ENCODE results near the gene TNFRSF9. TPM values are rescaled to one million over a fixed set of nuclear protein-coding genes. Genes with fewer than 3 reads are reported as not detected.
A peak's percentile ranks its signal among the peaks of the same experiment; 100 is the strongest.

The TNFRSF9 gene
- total and polyA plus RNA-seq, 2 donors (not counting 3 experiments of a cell fraction or from before 2014, with no cell fraction given), result 0.15 to 0.22 TPM

DNA sequence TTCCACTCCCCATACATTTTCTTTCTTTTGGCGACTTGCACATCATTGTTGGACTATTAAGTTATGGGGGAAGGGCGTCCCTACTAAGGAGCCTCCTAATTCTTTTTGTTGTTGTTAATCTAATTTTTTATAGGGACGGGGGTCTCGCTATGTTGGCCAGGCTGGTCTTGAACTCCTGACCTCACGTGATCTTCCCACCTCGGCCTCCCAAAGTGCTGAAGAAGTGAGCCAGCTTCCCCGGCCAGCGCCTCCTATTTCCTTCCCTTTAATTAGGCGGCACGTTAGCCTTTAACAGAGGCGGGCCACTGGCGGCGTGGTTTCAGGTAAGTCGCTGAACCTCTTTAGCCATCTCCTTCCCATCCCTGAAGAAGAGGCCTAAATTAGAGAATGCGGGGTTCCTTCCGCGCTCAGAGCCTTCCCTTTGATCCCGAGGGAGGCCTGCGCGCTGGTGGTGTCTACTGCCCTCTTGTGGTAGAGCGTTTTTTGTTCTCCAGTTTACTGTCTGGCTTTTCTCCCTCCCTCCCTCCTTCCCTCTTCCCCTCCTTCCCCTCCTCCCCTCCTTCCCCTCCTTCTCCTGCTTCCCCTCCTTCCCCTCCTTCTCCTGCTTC is 38.1 kb downstream of the TNFRSF9 start:
- dilution Hi-C loops (cut with MboI; ENCODE audit: extremely low pct_ligation_motif_present, low sequenced_read_pairs) (no loop called here), intact Hi-C loops (cut with micrococcal nuclease) (loop anchor here (1.0 to 2.0 kb wide), 5 partner anchors 47 to 235 kb away; no protein-coding TSS in a partner anchor)
- no peak overlapping the region for H3K27ac ChIP-seq (ENCODE audit: insufficient read depth, low read depth, low read length)
- peak; percentile 58 for DNase-seq (ENCODE audit: low read depth, low spot score)
- no peaks in the 10 kb centered on the region for H3K36me3 ChIP-seq (ENCODE audit: control insufficient read depth in 2 of 2, extremely low read depth in 1 of 2, insufficient read depth in 2 of 2, low read length in 2 of 2)
- H4K20me1 ChIP-seq (replicated peaks; ENCODE audit: control insufficient read depth, extremely low read depth, insufficient read depth, low read length), result no peaks in the 10 kb centered on the region
- peak overlapping the region; percentile 96 for H2AFZ ChIP-seq (ENCODE audit: low read depth, low read length)
- H3K27me3 ChIP-seq (ENCODE audit: control insufficient read depth in 2 of 2, insufficient read depth in 2 of 2, low read length in 2 of 2), result peaks cover 0 to 3% of the 10 kb centered on the region in 2 experiments
- H3K4me1 ChIP-seq (ENCODE audit: control insufficient read depth, extremely low read depth, insufficient read depth, low read length), result no peaks in the 10 kb centered on the region
- H3K9ac ChIP-seq (replicated peaks; ENCODE audit: extremely low read depth, insufficient read depth, low read length), result no peak overlapping the region
- no peaks in the 10 kb centered on the region for H3K9me3 ChIP-seq (replicated peaks; ENCODE audit: control insufficient read depth, insufficient read depth, low read length)
- ChIA-PET CTCF (interaction anchor here (0.6 to 7.5 kb wide), 7 partner anchors 10 to 236 kb away, joined by 4 to 100 read pairs (median 6); no protein-coding TSS in a partner anchor), POLR2A (no interaction called here)
- H3K79me2 ChIP-seq (ENCODE audit: control insufficient read depth, insufficient read depth, low read length), result no peaks in the 10 kb centered on the region
- peak; percentile 59 to 80 for TF ChIP-seq CTCF (IDR thresholded peaks at IDR 0.05; ENCODE audit: extremely low read depth in 1 of 2, insufficient read depth in 1 of 2, low read depth in 1 of 2, low read length in 2 of 2)
- TF ChIP-seq GATA2 (IDR thresholded peaks at IDR 0.05; ENCODE audit: insufficient read depth, insufficient read length, low read depth, low read length), result no peak
- no peak for TF ChIP-seq POLR2A (IDR thresholded peaks at IDR 0.05; ENCODE audit: low read depth, low read length)
- H3K4me2 ChIP-seq (ENCODE audit: insufficient read depth, low read length), result peak overlapping the region; percentile 49
- BruUV-seq (replicated peaks), result no TSS peak
- H3K9me1 ChIP-seq (replicated peaks; ENCODE audit: control insufficient read depth, extremely low read depth, insufficient read depth, low read length), result no peaks in the 10 kb centered on the region
- peak; percentile 66 for FAIRE-seq
- no peak overlapping the region for H3K4me3 ChIP-seq (replicated peaks in 1 of 3; ENCODE audit: insufficient read depth in 1 of 3, low read depth in 1 of 3, low read length in 3 of 3)

DNA sequence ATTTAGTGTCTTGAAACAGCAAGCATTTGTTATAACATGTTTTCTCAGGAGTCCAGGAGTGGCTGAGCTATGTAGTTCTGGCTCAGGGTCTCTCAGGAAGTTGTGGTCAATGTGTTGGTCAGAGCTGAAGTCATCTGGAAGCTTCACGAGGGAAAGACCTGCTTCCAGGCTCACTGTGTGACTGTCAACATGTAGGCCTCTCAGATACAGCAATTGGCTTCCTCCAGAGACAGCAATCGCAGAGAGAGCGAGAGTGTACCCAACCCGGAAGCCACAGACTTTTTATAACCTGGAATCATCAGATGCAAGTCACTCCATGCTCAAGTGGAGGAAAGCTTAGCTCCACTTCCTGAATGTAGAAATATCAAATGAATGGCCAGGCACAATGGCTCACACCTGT is 40.9 kb downstream of the TNFRSF9 start:
- no peaks in the 10 kb centered on the region for H3K4me1 ChIP-seq (ENCODE audit: control insufficient read depth, extremely low read depth, insufficient read depth, low read length)
- no peak overlapping the region for H3K9ac ChIP-seq (replicated peaks; ENCODE audit: extremely low read depth, insufficient read depth, low read length)
- intact Hi-C loops (cut with micrococcal nuclease), result no loop called here
- dilution Hi-C loops (cut with MboI; ENCODE audit: extremely low pct_ligation_motif_present, low sequenced_read_pairs), result no loop called here
- H3K27ac ChIP-seq (ENCODE audit: insufficient read depth, low read depth, low read length), result no peak overlapping the region
- H3K36me3 ChIP-seq (ENCODE audit: control insufficient read depth in 2 of 2, extremely low read depth in 1 of 2, insufficient read depth in 2 of 2, low read length in 2 of 2), result no peaks in the 10 kb centered on the region
- H3K9me3 ChIP-seq (replicated peaks; ENCODE audit: control insufficient read depth, insufficient read depth, low read length), result no peaks in the 10 kb centered on the region
- H3K4me3 ChIP-seq (replicated peaks in 1 of 3; ENCODE audit: insufficient read depth in 1 of 3, low read depth in 1 of 3, low read length in 3 of 3), result no peak overlapping the region
- no TSS peak for BruUV-seq (replicated peaks)
- TF ChIP-seq POLR2A (IDR thresholded peaks at IDR 0.05; ENCODE audit: low read depth, low read length) (no peak), JUN (IDR thresholded peaks at IDR 0.05; ENCODE audit: borderline replicate concordance, insufficient read depth, insufficient read length, low read depth) (no peak), GATA2 (IDR thresholded peaks at IDR 0.05; ENCODE audit: insufficient read depth, insufficient read length, low read depth, low read length) (no peak), FOS (IDR thresholded peaks at IDR 0.05; ENCODE audit: borderline replicate concordance, insufficient read depth, low read length) (no peak)
- TF ChIP-seq, protein P1, sequence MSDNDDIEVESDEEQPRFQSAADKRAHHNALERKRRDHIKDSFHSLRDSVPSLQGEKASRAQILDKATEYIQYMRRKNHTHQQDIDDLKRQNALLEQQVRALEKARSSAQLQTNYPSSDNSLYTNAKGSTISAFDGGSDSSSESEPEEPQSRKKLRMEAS (IDR thresholded peaks at IDR 0.05; ENCODE audit: insufficient read depth, insufficient read length), result no peak
- H2AFZ ChIP-seq (ENCODE audit: low read depth, low read length), result no peak overlapping the region
- peaks cover 3 to 4% of the 10 kb centered on the region in 2 experiments for H3K27me3 ChIP-seq (ENCODE audit: control insufficient read depth in 2 of 2, insufficient read depth in 2 of 2, low read length in 2 of 2)
- H3K9me1 ChIP-seq (replicated peaks; ENCODE audit: control insufficient read depth, extremely low read depth, insufficient read depth, low read length), result no peaks in the 10 kb centered on the region
- no peak for FAIRE-seq
- ChIA-PET POLR2A (no interaction called here), CTCF (interaction anchor here (1.5 to 7.5 kb wide), 3 partner anchors 92 to 231 kb away, joined by 5 to 100 read pairs (median 69); no protein-coding TSS in a partner anchor)
- H3K79me2 ChIP-seq (ENCODE audit: control insufficient read depth, insufficient read depth, low read length), result no peaks in the 10 kb centered on the region
- no peak for DNase-seq (ENCODE audit: low read depth, low spot score)
- H3K4me2 ChIP-seq (ENCODE audit: insufficient read depth, low read length), result no peak overlapping the region
- H4K20me1 ChIP-seq (replicated peaks; ENCODE audit: control insufficient read depth, extremely low read depth, insufficient read depth, low read length), result no peaks in the 10 kb centered on the region
